ENCODE results near the gene MSMB. TPM values are rescaled to one million over a fixed set of nuclear protein-coding genes. Genes with fewer than 3 reads are reported as not detected.
"Not testable (repeated sequence)": the region's sequence is repeated elsewhere in the genome, so short reads cannot be mapped to it uniquely, and the experiment has no call there.

The MSMB gene
- not detected for polyA plus RNA-seq (2013, experiment 1 of 2; ENCODE audit: insufficient read length)
- not detected for polyA plus RNA-seq (2013, experiment 2 of 2; ENCODE audit: insufficient read length)

GRCh38 chr10:46046261-46046660 lies at the start of gene MSMB:
TSS of gene MSMB (minus strand) at chr10:46046269. CDS start at chr10:46046237, 32 bp downstream.
- DNase-seq = no peak

GRCh38 chr10:46094931-46095750 lies 49.1 kb upstream of the MSMB start:
- DNase-seq = no peak

GRCh38 chr10:46094197-46094500 lies 48.1 kb upstream of the MSMB start:
- no peak for DNase-seq

- not testable (repeated sequence) for DNase-seq
Measured at GRCh38 chr10:46093316-46094196, 47.5 kb upstream of the MSMB start.

GRCh38 chr10:46092524-46093081 lies 46.5 kb upstream of the MSMB start:
- no peak for DNase-seq

- DNase-seq = no peak
Measured at GRCh38 chr10:46091828-46092523, 45.9 kb upstream of the MSMB start.

- DNase-seq = no peak
Measured at GRCh38 chr10:46091080-46091827, 45.2 kb upstream of the MSMB start.

GRCh38 chr10:46090258-46090812 lies 44.3 kb upstream of the MSMB start:
- no peak for DNase-seq

GRCh38 chr10:46087381-46087780 lies 41.3 kb upstream of the MSMB start:
- not testable (repeated sequence) for DNase-seq

- DNase-seq = no peak
Measured at GRCh38 chr10:46084321-46085165, 38.5 kb upstream of the MSMB start.

GRCh38 chr10:46080886-46081285 lies 34.8 kb upstream of the MSMB start:
- DNase-seq = no peak

- no peak for DNase-seq
Measured at GRCh38 chr10:46079831-46080585, 33.9 kb upstream of the MSMB start.

GRCh38 chr10:46077731-46078413 lies 31.8 kb upstream of the MSMB start:
- DNase-seq = no peak

GRCh38 chr10:46077141-46077554 lies 31.1 kb upstream of the MSMB start:
- no peak for DNase-seq

GRCh38 chr10:46075869-46076268 lies 29.8 kb upstream of the MSMB start:
- DNase-seq = no peak

- no peak for DNase-seq
Measured at GRCh38 chr10:46074196-46074946, 28.3 kb upstream of the MSMB start.

- DNase-seq = no peak
Measured at GRCh38 chr10:46073564-46073963, 27.5 kb upstream of the MSMB start.

- DNase-seq = no peak
Measured at GRCh38 chr10:46070749-46071148, 24.7 kb upstream of the MSMB start.
